ENCODE data around the gene RNF41. TPM values are rescaled to one million over a fixed set of nuclear protein-coding genes. Genes with fewer than 3 reads are reported as not detected.

RNF41 gene
- total RNA-seq, 1 donor from 2014 or later, result 70.3 TPM

DNA sequence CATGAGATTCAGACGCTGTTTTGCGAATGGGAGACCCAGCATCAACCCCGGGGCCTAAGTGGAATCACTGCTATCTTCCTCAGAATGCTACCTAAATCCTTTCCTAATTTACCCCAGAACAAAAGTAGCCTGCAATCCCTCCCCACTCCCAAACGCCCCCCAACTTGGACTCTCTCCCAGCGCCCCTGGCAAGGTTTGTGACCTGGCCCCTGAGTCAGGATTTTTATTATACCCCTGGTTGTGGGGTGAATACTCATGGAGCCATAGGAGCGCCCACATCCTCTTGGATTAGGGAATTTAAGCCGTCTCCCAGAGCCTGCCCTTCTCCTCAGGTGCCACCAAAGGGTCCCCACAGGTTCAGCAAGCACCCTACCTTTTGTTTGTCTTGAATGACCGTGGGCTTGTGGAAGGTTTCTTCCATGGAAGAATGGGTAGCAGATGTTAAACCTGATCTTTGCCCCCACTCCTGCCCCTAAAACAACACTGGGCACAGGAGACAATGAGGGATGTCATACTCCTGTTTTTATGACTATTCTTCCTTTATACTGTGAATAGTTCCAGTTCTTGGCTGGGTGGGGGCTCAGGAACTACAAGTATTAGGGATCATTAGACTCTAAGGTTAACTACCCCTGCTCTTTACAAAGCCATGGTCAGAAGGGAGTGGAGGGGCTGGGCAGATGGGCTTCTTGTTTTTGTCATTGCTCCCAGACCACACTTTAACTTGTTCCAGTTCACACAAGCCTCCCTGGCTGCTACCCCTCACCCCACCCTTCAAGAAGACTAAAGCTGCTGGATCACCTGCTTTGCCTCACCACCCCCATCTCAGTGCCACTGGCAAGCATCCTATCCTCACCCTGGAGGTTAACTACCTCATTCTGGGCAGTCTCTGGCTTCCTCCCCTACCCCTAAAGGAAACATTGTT lies 68.7 kb downstream of the RNF41 start:
- DNase-seq, result no peak

Other genes with a start within 250 kb of the RNF41 start
- gene RAB5B, start 247.8 kb downstream of the RNF41 start, total RNA-seq, result 77.1 TPM
- 11.1 TPM for gene SUOX, start 224.6 kb downstream of the RNF41 start, total RNA-seq
- 7.3 TPM for gene IKZF4, start 200.9 kb downstream of the RNF41 start, total RNA-seq
- gene RPS26, start 180.0 kb downstream of the RNF41 start, total RNA-seq, result 541 TPM
- 147 TPM for gene ERBB3, start 141.8 kb downstream of the RNF41 start, total RNA-seq
- 98.1 TPM for gene PA2G4, start 117.4 kb downstream of the RNF41 start, total RNA-seq
- 1,420 TPM for gene RPL41, start 105.3 kb downstream of the RNF41 start, total RNA-seq
- gene ZC3H10, start 103.7 kb downstream of the RNF41 start, total RNA-seq, result 5.6 TPM
- 152 TPM for gene ESYT1, start 93.7 kb downstream of the RNF41 start, total RNA-seq
- 136 TPM for gene MYL6B, start 69.3 kb downstream of the RNF41 start, total RNA-seq
- gene MYL6, start 63.6 kb downstream of the RNF41 start, total RNA-seq, result 707 TPM
- gene SMARCC2, start 32.4 kb downstream of the RNF41 start, total RNA-seq, result 49.0 TPM
- 18.2 TPM for gene NABP2, start 2.4 kb upstream of the RNF41 start, total RNA-seq
- 0.31 TPM for gene SLC39A5, start 8.1 kb upstream of the RNF41 start, total RNA-seq
- gene ANKRD52, start 36.5 kb upstream of the RNF41 start, total RNA-seq, result 19.3 TPM
- gene COQ10A, start 45.0 kb upstream of the RNF41 start, total RNA-seq, result 49.6 TPM
- gene CS, start 78.4 kb upstream of the RNF41 start, total RNA-seq, result 235 TPM
- gene CNPY2, start 94.1 kb upstream of the RNF41 start, total RNA-seq, result 45.9 TPM
- gene PAN2, start 112.1 kb upstream of the RNF41 start, total RNA-seq, result 60.4 TPM
- gene IL23A, start 117.0 kb upstream of the RNF41 start, total RNA-seq, result not detected
- 74.5 TPM for gene STAT2, start 138.2 kb upstream of the RNF41 start, total RNA-seq
- gene APOF, start 140.9 kb upstream of the RNF41 start, total RNA-seq, result not detected
- gene TIMELESS, start 227.5 kb upstream of the RNF41 start, total RNA-seq, result 10.5 TPM
- gene MIP, start 232.7 kb upstream of the RNF41 start, total RNA-seq, result not detected
- 2.1 TPM for gene SPRYD4, start 246.7 kb upstream of the RNF41 start, total RNA-seq